ENCODE data around the gene SEMA4D. TPM values are rescaled to one million over a fixed set of nuclear protein-coding genes. Genes with fewer than 3 reads are reported as not detected.
A peak's percentile ranks its signal among the peaks of the same experiment; 100 is the strongest.

Gene SEMA4D
- total and polyA plus RNA-seq, 9 of the 15 experiments (the other 6 are each of a cell fraction or from before 2014, with no cell fraction given) = 0.38 to 5.1 (median 1.8) TPM

- peak; percentile 36 to 76 (median 72); a peak in 4 of 6 replicates for TF ChIP-seq CTCF (IDR thresholded peaks at IDR 0.05 in 2 of 3, conservative IDR thresholded peaks at IDR 0.05 in 1 of 3; ENCODE audit: insufficient read depth in 2 of 3, low read depth in 1 of 3, low read length in 3 of 3)
- TF ChIP-seq FOXP1 (CRISPR knock-in tag; IDR thresholded peaks at IDR 0.05) = peak; percentile 87
- peak; percentile 80 for TF ChIP-seq POLR2H (tag; IDR thresholded peaks at IDR 0.05; ENCODE audit: low read depth)
- TF ChIP-seq PRPF4 (IDR thresholded peaks at IDR 0.05; ENCODE audit: insufficient read depth, low read depth, low read length, poor library complexity, severe bottlenecking) = peak; percentile 46
- TF ChIP-seq MYC (IDR thresholded peaks at IDR 0.05; ENCODE audit: low read depth, low read length) = peak; percentile 98
- TF ChIP-seq MYC (CRISPR knock-in tag; IDR thresholded peaks at IDR 0.05; ENCODE audit: borderline replicate concordance, low read depth) = peak; percentile 97
- TF ChIP-seq ZBTB11 (CRISPR knock-in tag; IDR thresholded peaks at IDR 0.05) = peak in 1 of 3 experiments; percentile 88; a peak in 3 of 6 replicates
- no peak for TF ChIP-seq SNIP1 (IDR thresholded peaks at IDR 0.05; ENCODE audit: low read depth)
- TF ChIP-seq ELF1 (tag; IDR thresholded peaks at IDR 0.05) = peak; percentile 95
- no peak for TF ChIP-seq NFRKB (IDR thresholded peaks at IDR 0.05; ENCODE audit: low read depth)
- peak; percentile 55 for TF ChIP-seq SP2 (IDR thresholded peaks at IDR 0.05; ENCODE audit: extremely low read depth, low read depth, low read length, poor library complexity, severe bottlenecking)
- TF ChIP-seq PML (IDR thresholded peaks at IDR 0.05; ENCODE audit: low read length) = peak; percentile 36
- no peak for TF ChIP-seq PTRF (tag; IDR thresholded peaks at IDR 0.05)
- TF ChIP-seq KHSRP (IDR thresholded peaks at IDR 0.05) = peak; percentile 67; the same call in 1 of the 2 replicates
- TF ChIP-seq ELF2 (CRISPR knock-in tag; IDR thresholded peaks at IDR 0.05) = peak; percentile 96
- no peak for TF ChIP-seq RAD51 (IDR thresholded peaks at IDR 0.05; ENCODE audit: borderline replicate concordance, low read depth)
- peak; percentile 41; the same call in 1 of the 2 replicates for TF ChIP-seq PKNOX1 (IDR thresholded peaks at IDR 0.05)
- no peak for TF ChIP-seq TRIM25 (IDR thresholded peaks at IDR 0.05; ENCODE audit: borderline replicate concordance)
Observed at GRCh38 chr9:89318123-89319014, 179.5 kb downstream of the SEMA4D start, which contains the start of gene SECISBP2 (continued).

Data from K562 (cell line).